ENCODE results near the gene NUAK2.
A peak's percentile ranks its signal among the peaks of the same experiment; 100 is the strongest.

Gene NUAK2

GRCh38 chr1:205258261-205258691, 63.3 kb downstream of the NUAK2 start:
- Mint-ChIP-seq H3K9me3 (no peaks in the 10 kb centered on the region), H3K4me3 (no peak overlapping the region), H3K36me3 (ENCODE audit: low read depth) (no peaks in the 10 kb centered on the region)

DNA sequence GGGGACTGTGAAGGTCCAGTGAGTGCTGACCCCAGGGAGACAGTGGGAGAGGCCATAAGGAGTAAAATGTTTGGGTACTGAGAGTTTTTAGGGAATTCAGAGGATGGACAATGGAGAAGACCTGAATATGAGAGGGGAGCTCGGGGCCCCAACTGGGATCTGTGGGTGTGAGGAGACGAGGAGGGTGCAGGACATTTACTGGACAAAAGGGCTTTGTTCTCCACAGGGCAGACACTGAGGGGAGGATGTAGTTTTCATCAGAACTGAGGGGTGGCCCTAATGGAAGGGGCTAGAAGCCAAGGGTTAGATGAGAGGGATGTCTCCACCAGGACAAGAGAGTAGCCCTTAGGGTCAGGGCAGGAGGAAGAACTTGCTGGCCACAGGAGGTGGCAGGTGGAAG, 63.8 kb downstream of the NUAK2 start:
- H3K4me1 Mint-ChIP-seq = peaks cover 34% of the 10 kb centered on the region
- H3K4me3 Mint-ChIP-seq = no peak overlapping the region
- no peaks in the 10 kb centered on the region for H3K9me3 Mint-ChIP-seq
- H3K27me3 Mint-ChIP-seq = peaks cover 5% of the 10 kb centered on the region
- ATAC-seq (no peak), DNase-seq (no peak)
- H3K36me3 Mint-ChIP-seq (ENCODE audit: low read depth) = no peaks in the 10 kb centered on the region
- H3K27ac Mint-ChIP-seq = no peak overlapping the region

More at GRCh38 chr1:205258261-205258691, 63.3 kb downstream of the NUAK2 start:
- Mint-ChIP-seq H3K27me3 (peaks cover 5% of the 10 kb centered on the region), H3K4me1 (peaks cover 39% of the 10 kb centered on the region), H3K27ac (no peak overlapping the region)
- DNase-seq (no peak), ATAC-seq (no peak)

- no peaks in the 10 kb centered on the region for H3K9me3 Mint-ChIP-seq
- no peak overlapping the region for H3K27ac Mint-ChIP-seq
- DNase-seq (no peak), ATAC-seq (no peak)
- no peak overlapping the region for H3K4me3 Mint-ChIP-seq
- no peaks in the 10 kb centered on the region for H3K36me3 Mint-ChIP-seq (ENCODE audit: low read depth)
- H3K27me3 Mint-ChIP-seq = no peaks in the 10 kb centered on the region
- peaks cover 28% of the 10 kb centered on the region for H3K4me1 Mint-ChIP-seq
Measured at GRCh38 chr1:205256951-205257625, 64.5 kb downstream of the NUAK2 start.

DNA sequence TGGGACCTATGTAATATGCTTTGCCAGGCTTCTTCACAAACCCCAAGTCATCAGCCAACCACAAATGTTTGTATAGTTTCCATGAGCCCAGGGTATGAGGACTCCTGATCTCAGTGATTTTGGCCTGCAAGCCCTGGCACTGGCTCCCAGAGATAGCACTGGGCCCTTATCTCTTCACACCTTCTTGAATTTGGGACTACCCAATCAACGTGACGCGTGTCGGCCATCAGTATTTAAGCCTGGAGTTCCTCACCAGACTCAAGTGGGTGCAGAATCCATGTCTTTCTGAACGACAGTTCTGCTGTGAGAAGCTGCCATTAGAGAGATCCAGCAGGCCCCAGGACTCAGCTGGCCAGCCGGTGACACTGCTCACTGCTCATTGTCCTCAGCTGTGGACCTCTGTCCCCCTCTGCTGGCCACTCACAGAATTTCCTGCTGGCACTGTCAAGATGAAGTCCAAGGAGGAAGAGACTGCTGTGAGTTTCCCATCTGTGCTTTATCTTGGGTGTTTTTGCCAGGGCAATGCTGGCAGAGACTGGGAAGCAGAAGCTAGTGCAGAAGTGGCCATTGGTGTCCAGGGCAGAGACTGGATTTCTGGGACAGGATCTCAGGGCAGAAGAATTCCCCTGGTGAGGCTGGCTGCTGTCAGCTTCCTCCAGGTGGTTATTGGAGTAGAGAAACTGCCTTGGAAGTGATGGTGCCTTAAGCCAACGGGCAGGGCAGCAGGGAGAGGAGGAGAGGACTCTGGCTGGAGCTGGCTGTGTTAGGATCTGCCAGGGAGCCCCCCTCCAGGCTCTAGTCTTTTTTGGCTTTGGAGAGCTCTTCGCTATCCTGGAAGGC, 65.4 kb downstream of the NUAK2 start:
- H3K27me3 Mint-ChIP-seq = no peaks in the 10 kb centered on the region
- H3K27ac Mint-ChIP-seq = no peak overlapping the region
- H3K9me3 Mint-ChIP-seq = no peaks in the 10 kb centered on the region
- H3K4me1 Mint-ChIP-seq = peaks cover 19% of the 10 kb centered on the region
- peaks cover 3% of the 10 kb centered on the region for H3K36me3 Mint-ChIP-seq (ENCODE audit: low read depth)
- no peak overlapping the region for H3K4me3 Mint-ChIP-seq
- ATAC-seq (peak; percentile 93), DNase-seq (peak; percentile 88)
